GM11168 (cell line): Measurements from ENCODE around the gene PTX3.

Experiments used
- in situ Hi-C: fragments of 300-500 bp; cut with MboI; formaldehyde crosslinking; loops from one replicate; pipeline ENCODE4 v1.12.0; 2022; ENCODE audit warnings: low sequenced_read_pairs; ENCODE audit not compliant: unreplicated experiment

The PTX3 gene

GRCh38 chr3:157420606-157421130 lies 16.0 kb upstream of the PTX3 start:
- in situ Hi-C loops: no loop called here

GRCh38 chr3:157423337-157423736 lies 13.3 kb upstream of the PTX3 start:
- in situ Hi-C loops: no loop called here

- in situ Hi-C loops: no loop called here
Observed at GRCh38 chr3:157427901-157428300, 8.7 kb upstream of the PTX3 start.

GRCh38 chr3:157428853-157429252 lies 7.8 kb upstream of the PTX3 start:
- in situ Hi-C loops: no loop called here

GRCh38 chr3:157429708-157430107 lies 6.9 kb upstream of the PTX3 start:
- in situ Hi-C loops: no loop called here

GRCh38 chr3:157438194-157438730 lies 1.6 kb downstream of the PTX3 start:
- in situ Hi-C loops: no loop called here

- in situ Hi-C loops: no loop called here
Observed at GRCh38 chr3:157441102-157441624, 4.5 kb downstream of the PTX3 start.

- in situ Hi-C loops: no loop called here
Observed at GRCh38 chr3:157442729-157443128, 6.1 kb downstream of the PTX3 start.

- in situ Hi-C loops: no loop called here
Observed at GRCh38 chr3:157443905-157444796, 7.5 kb downstream of the PTX3 start.

- in situ Hi-C loops: no loop called here
Observed at GRCh38 chr3:157444797-157445184, 8.1 kb downstream of the PTX3 start.

- in situ Hi-C loops: no loop called here
Observed at GRCh38 chr3:157445857-157446256, 9.2 kb downstream of the PTX3 start.

- in situ Hi-C loops: no loop called here
Observed at GRCh38 chr3:157447026-157447694, 10.5 kb downstream of the PTX3 start.

- in situ Hi-C loops: no loop called here
Observed at GRCh38 chr3:157452097-157452496, 15.4 kb downstream of the PTX3 start.

- in situ Hi-C loops: no loop called here
Observed at GRCh38 chr3:157453824-157454223, 17.2 kb downstream of the PTX3 start.

GRCh38 chr3:157459706-157460105 lies 23.1 kb downstream of the PTX3 start:
- in situ Hi-C loops: no loop called here

- in situ Hi-C loops: no loop called here
Observed at GRCh38 chr3:157460253-157460652, 23.6 kb downstream of the PTX3 start.

GRCh38 chr3:157463816-157464215 lies 27.2 kb downstream of the PTX3 start:
- in situ Hi-C loops: no loop called here

GRCh38 chr3:157464321-157464720 lies 27.7 kb downstream of the PTX3 start:
- in situ Hi-C loops: no loop called here

GRCh38 chr3:157465741-157466140 lies 29.1 kb downstream of the PTX3 start:
- in situ Hi-C loops: no loop called here

GRCh38 chr3:157467200-157467599 lies 30.6 kb downstream of the PTX3 start:
- in situ Hi-C loops: no loop called here
